ENCODE results near the gene IQSEC2.

The IQSEC2 gene

GRCh38 chrX:53291596-53291995, 10.2 kb upstream of the IQSEC2 start:
- H3K4me3 Mint-ChIP-seq: no peak overlapping the region
- DNase-seq (ENCODE audit: low spot score in 2 of 2): no peak
- H3K4me1 Mint-ChIP-seq: peaks cover 28% of the 10 kb centered on the region
- no peaks in the 10 kb centered on the region for H3K9me3 Mint-ChIP-seq
- H3K27me3 Mint-ChIP-seq: no peaks in the 10 kb centered on the region
- no peak for ATAC-seq (replicated peaks; ENCODE audit: extremely low read depth, poor library complexity, severe bottlenecking)
- peaks cover 1% of the 10 kb centered on the region for H3K36me3 Mint-ChIP-seq (ENCODE audit: insufficient read depth)
- H3K27ac Mint-ChIP-seq (ENCODE audit: low read depth): no peak overlapping the region

GRCh38 chrX:53290441-53291041, 9.2 kb upstream of the IQSEC2 start:
- ATAC-seq (replicated peaks; ENCODE audit: extremely low read depth, poor library complexity, severe bottlenecking) (no peak), DNase-seq (ENCODE audit: low spot score in 2 of 2) (no peak)
- H3K27ac Mint-ChIP-seq (ENCODE audit: low read depth): no peak overlapping the region
- H3K36me3 Mint-ChIP-seq (ENCODE audit: insufficient read depth): peaks cover 1% of the 10 kb centered on the region
- H3K9me3 Mint-ChIP-seq: no peaks in the 10 kb centered on the region
- no peak overlapping the region for H3K4me3 Mint-ChIP-seq
- peaks cover 28% of the 10 kb centered on the region for H3K4me1 Mint-ChIP-seq
- no peaks in the 10 kb centered on the region for H3K27me3 Mint-ChIP-seq

GRCh38 chrX:53288189-53288588, 6.8 kb upstream of the IQSEC2 start:
- H3K4me1 Mint-ChIP-seq: peaks cover 33% of the 10 kb centered on the region
- ATAC-seq (replicated peaks; ENCODE audit: extremely low read depth, poor library complexity, severe bottlenecking): peak; percentile 34

GRCh38 chrX:53287493-53288138, 6.2 kb upstream of the IQSEC2 start:
- Mint-ChIP-seq H3K36me3 (ENCODE audit: insufficient read depth) (peaks cover 1% of the 10 kb centered on the region), H3K27ac (ENCODE audit: low read depth) (peak overlapping the region; percentile 92), H3K4me1 (peaks cover 33% of the 10 kb centered on the region), H3K27me3 (no peaks in the 10 kb centered on the region), H3K9me3 (no peaks in the 10 kb centered on the region), H3K4me3 (peak overlapping the region; percentile 74)
- DNase-seq (ENCODE audit: low spot score in 2 of 2): peak in 1 of 2 donors; percentile 10
- peak; percentile 65 for ATAC-seq (replicated peaks; ENCODE audit: extremely low read depth, poor library complexity, severe bottlenecking)

More at GRCh38 chrX:53288189-53288588, 6.8 kb upstream of the IQSEC2 start:
- Mint-ChIP-seq H3K36me3 (ENCODE audit: insufficient read depth) (peaks cover 1% of the 10 kb centered on the region), H3K27me3 (no peaks in the 10 kb centered on the region), H3K9me3 (no peaks in the 10 kb centered on the region), H3K4me3 (peak overlapping the region; percentile 74), H3K27ac (ENCODE audit: low read depth) (peak overlapping the region; percentile 92)
- DNase-seq (ENCODE audit: low spot score in 2 of 2): no peak

- Mint-ChIP-seq H3K4me3 (no peak overlapping the region), H3K4me1 (peaks cover 33% of the 10 kb centered on the region), H3K27me3 (no peaks in the 10 kb centered on the region), H3K9me3 (no peaks in the 10 kb centered on the region), H3K36me3 (ENCODE audit: insufficient read depth) (peaks cover 1% of the 10 kb centered on the region), H3K27ac (ENCODE audit: low read depth) (peak overlapping the region; percentile 51)
- no peak for DNase-seq (ENCODE audit: low spot score in 2 of 2)
- ATAC-seq (replicated peaks; ENCODE audit: extremely low read depth, poor library complexity, severe bottlenecking): no peak
These were observed 4.8 kb upstream of the IQSEC2 start for GRCh38 chrX:53286171-53286570.

- ATAC-seq (replicated peaks; ENCODE audit: extremely low read depth, poor library complexity, severe bottlenecking): no peak
- Mint-ChIP-seq H3K27ac (ENCODE audit: low read depth) (no peak overlapping the region), H3K27me3 (no peaks in the 10 kb centered on the region), H3K4me1 (peaks cover 33% of the 10 kb centered on the region), H3K36me3 (ENCODE audit: insufficient read depth) (peaks cover 1% of the 10 kb centered on the region), H3K9me3 (no peaks in the 10 kb centered on the region), H3K4me3 (no peak overlapping the region)
- no peak for DNase-seq (ENCODE audit: low spot score in 2 of 2)
These were observed 4.2 kb upstream of the IQSEC2 start for GRCh38 chrX:53285591-53285990.

GRCh38 chrX:53284684-53285447, 3.5 kb upstream of the IQSEC2 start:
- Mint-ChIP-seq H3K9me3 (no peaks in the 10 kb centered on the region), H3K4me1 (peaks cover 39% of the 10 kb centered on the region), H3K4me3 (no peak overlapping the region), H3K27ac (ENCODE audit: low read depth) (no peak overlapping the region), H3K27me3 (no peaks in the 10 kb centered on the region), H3K36me3 (ENCODE audit: insufficient read depth) (peaks cover 1% of the 10 kb centered on the region)
- peak in 1 of 2 donors; percentile 21 for DNase-seq (ENCODE audit: low spot score in 2 of 2)
- no peak for ATAC-seq (replicated peaks; ENCODE audit: extremely low read depth, poor library complexity, severe bottlenecking)

GRCh38 chrX:53283567-53283966, 2.2 kb upstream of the IQSEC2 start:
- Mint-ChIP-seq H3K4me3 (no peak overlapping the region), H3K9me3 (no peaks in the 10 kb centered on the region), H3K27me3 (no peaks in the 10 kb centered on the region), H3K27ac (ENCODE audit: low read depth) (no peak overlapping the region), H3K36me3 (ENCODE audit: insufficient read depth) (no peaks in the 10 kb centered on the region), H3K4me1 (peaks cover 30% of the 10 kb centered on the region)
- DNase-seq (ENCODE audit: low spot score in 2 of 2): no peak
- ATAC-seq (replicated peaks; ENCODE audit: extremely low read depth, poor library complexity, severe bottlenecking): no peak

GRCh38 chrX:53283099-53283498, 1.7 kb upstream of the IQSEC2 start:
- no peaks in the 10 kb centered on the region for H3K36me3 Mint-ChIP-seq (ENCODE audit: insufficient read depth)
- no peak overlapping the region for H3K27ac Mint-ChIP-seq (ENCODE audit: low read depth)
- DNase-seq (ENCODE audit: low spot score in 2 of 2) (no peak), ATAC-seq (replicated peaks; ENCODE audit: extremely low read depth, poor library complexity, severe bottlenecking) (no peak)
- peaks cover 25% of the 10 kb centered on the region for H3K4me1 Mint-ChIP-seq
- no peaks in the 10 kb centered on the region for H3K27me3 Mint-ChIP-seq
- H3K4me3 Mint-ChIP-seq: no peak overlapping the region
- no peaks in the 10 kb centered on the region for H3K9me3 Mint-ChIP-seq

- H3K36me3 Mint-ChIP-seq (ENCODE audit: insufficient read depth): no peaks in the 10 kb centered on the region
- peaks cover 15% of the 10 kb centered on the region for H3K4me1 Mint-ChIP-seq
- no peak for DNase-seq (ENCODE audit: low spot score in 2 of 2)
- H3K27ac Mint-ChIP-seq (ENCODE audit: low read depth): no peak overlapping the region
- no peak for ATAC-seq (replicated peaks; ENCODE audit: extremely low read depth, poor library complexity, severe bottlenecking)
- no peaks in the 10 kb centered on the region for H3K27me3 Mint-ChIP-seq
- no peaks in the 10 kb centered on the region for H3K9me3 Mint-ChIP-seq
- H3K4me3 Mint-ChIP-seq: no peak overlapping the region
These were observed 745 bp upstream of the IQSEC2 start for GRCh38 chrX:53281963-53282695.

GRCh38 chrX:53280331-53281320, 758 bp downstream of the IQSEC2 start:
- Mint-ChIP-seq H3K4me3 (peak overlapping the region; percentile 49), H3K9me3 (no peaks in the 10 kb centered on the region), H3K27ac (ENCODE audit: low read depth) (peak overlapping the region; percentile 29), H3K4me1 (peaks cover 14% of the 10 kb centered on the region), H3K36me3 (ENCODE audit: insufficient read depth) (peaks cover 2% of the 10 kb centered on the region), H3K27me3 (no peaks in the 10 kb centered on the region)
- ATAC-seq (replicated peaks; ENCODE audit: extremely low read depth, poor library complexity, severe bottlenecking) (no peak), DNase-seq (ENCODE audit: low spot score in 2 of 2) (no peak)
